Nephron progenitor cell (in vitro differentiated cells): Measurements from ENCODE around the gene ZNF365.

ENCODE experiments used
- DNase-seq: peaks from one replicate; pipeline ENCODE4 v3.0.0; 2021
- H3K27ac Mint-ChIP-seq: 2 replicates; pipeline ENCODE4 v1.8.0; 2021; ENCODE audit warnings: mild to moderate bottlenecking, moderate library complexity, mixed read lengths
- H3K27me3 Mint-ChIP-seq: 2 replicates; pipeline ENCODE4 v1.8.0; 2021; ENCODE audit warnings: mild to moderate bottlenecking, low read depth, mixed read lengths; ENCODE audit not compliant: poor library complexity
- H3K36me3 Mint-ChIP-seq: 2 replicates; pipeline ENCODE4 v1.8.0; 2021; ENCODE audit warnings: low read depth, mixed read lengths
- H3K4me1 Mint-ChIP-seq: 2 replicates; pipeline ENCODE4 v1.8.0; 2021; ENCODE audit warnings: mixed read lengths
- H3K4me3 Mint-ChIP-seq: 2 replicates; pipeline ENCODE4 v1.8.0; 2021; ENCODE audit warnings: mild to moderate bottlenecking, moderate library complexity, mixed read lengths
- H3K9me3 Mint-ChIP-seq: 2 replicates; pipeline ENCODE4 v1.8.0; 2021; ENCODE audit warnings: mild to moderate bottlenecking, moderate library complexity, mixed read lengths
- TF ChIP-seq, protein P1 (sequence below): fragments of 200-600 bp; sonication (generic); IDR thresholded peaks from 2 replicates; pipeline ENCODE4 v1.5.0; 2021; ENCODE audit warnings: antibody characterized with exemption

The ZNF365 gene

DNA sequence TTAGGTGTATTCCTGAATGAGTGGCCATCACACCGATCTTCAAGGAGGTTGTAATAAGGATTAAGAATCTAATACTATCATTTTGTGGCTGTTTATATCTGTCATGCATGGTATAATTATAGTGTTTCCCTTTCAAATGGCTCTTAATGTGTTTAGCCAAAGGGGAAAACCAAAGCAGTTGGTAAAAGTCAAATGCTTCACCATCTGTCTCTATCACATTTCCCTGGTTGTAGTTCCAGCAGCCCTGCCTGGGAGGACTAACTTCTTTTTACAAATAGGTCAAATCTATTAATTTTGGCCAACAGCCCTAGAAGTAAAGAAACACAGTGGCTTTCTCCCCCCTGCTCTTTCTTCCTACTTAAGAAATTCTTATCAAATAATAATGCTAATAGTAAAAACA lies 56.7 kb downstream of the ZNF365 start:
- no peak for DNase-seq
- no peaks in the 10 kb centered on the region for H3K36me3 Mint-ChIP-seq
- peaks cover 5% of the 10 kb centered on the region for H3K27me3 Mint-ChIP-seq
- TF ChIP-seq, protein P1, sequence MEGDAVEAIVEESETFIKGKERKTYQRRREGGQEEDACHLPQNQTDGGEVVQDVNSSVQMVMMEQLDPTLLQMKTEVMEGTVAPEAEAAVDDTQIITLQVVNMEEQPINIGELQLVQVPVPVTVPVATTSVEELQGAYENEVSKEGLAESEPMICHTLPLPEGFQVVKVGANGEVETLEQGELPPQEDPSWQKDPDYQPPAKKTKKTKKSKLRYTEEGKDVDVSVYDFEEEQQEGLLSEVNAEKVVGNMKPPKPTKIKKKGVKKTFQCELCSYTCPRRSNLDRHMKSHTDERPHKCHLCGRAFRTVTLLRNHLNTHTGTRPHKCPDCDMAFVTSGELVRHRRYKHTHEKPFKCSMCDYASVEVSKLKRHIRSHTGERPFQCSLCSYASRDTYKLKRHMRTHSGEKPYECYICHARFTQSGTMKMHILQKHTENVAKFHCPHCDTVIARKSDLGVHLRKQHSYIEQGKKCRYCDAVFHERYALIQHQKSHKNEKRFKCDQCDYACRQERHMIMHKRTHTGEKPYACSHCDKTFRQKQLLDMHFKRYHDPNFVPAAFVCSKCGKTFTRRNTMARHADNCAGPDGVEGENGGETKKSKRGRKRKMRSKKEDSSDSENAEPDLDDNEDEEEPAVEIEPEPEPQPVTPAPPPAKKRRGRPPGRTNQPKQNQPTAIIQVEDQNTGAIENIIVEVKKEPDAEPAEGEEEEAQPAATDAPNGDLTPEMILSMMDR = no peak
- peaks cover 5% of the 10 kb centered on the region for H3K9me3 Mint-ChIP-seq
- no peaks in the 10 kb centered on the region for H3K4me1 Mint-ChIP-seq
- no peak overlapping the region for H3K4me3 Mint-ChIP-seq
- no peak overlapping the region for H3K27ac Mint-ChIP-seq

DNA sequence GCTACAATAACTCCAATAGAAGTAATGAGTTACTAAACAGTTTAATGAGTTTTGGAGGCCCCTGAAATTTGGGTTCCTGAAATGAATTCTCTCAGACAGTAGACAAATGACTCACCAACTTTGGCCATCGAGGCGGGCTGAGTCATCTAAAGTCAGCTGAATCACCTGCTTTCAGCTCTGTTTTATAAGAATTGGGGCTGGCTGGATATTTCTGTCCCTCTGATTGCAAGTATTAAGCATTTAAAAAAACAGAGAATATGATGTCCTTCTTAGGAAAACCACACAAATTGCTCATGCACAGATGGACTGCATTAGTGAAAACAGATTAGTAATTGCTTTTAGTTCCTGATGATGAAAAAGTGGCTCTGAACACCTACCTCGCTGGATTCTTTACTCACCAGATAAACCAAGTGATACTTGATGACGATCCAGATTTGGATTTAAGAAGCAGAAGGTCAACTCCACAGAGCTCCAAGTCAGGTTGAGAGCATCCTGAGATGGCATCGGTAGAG lies 59.1 kb downstream of the ZNF365 start:
- peaks cover 3% of the 10 kb centered on the region for H3K9me3 Mint-ChIP-seq
- H3K27ac Mint-ChIP-seq = no peak overlapping the region
- no peak overlapping the region for H3K4me3 Mint-ChIP-seq
- H3K36me3 Mint-ChIP-seq = no peaks in the 10 kb centered on the region
- H3K27me3 Mint-ChIP-seq = no peaks in the 10 kb centered on the region
- no peak for DNase-seq
- no peaks in the 10 kb centered on the region for H3K4me1 Mint-ChIP-seq
- TF ChIP-seq, protein P1 = no peak

DNA sequence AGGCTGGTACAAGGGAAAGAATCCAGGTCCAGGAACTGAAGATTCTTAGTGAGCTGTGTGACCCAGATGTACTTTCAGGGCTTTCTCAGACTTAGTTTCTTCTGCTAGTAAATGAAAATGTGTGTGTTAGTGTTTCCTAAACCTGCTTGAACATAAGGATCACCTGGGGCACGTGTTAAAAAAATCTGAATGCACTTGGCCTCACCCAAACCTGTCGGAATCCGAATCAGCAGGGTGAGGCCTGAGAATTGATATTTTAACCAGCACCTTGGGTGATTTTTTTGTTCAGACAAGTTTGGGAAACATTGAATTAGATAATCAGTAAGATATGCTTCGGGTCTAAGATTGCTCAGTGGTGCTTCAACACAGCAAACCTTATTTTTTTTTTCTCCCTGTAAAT lies 59.7 kb downstream of the ZNF365 start:
- Mint-ChIP-seq H3K27ac (no peak overlapping the region), H3K9me3 (no peaks in the 10 kb centered on the region), H3K4me3 (no peak overlapping the region), H3K4me1 (no peaks in the 10 kb centered on the region), H3K27me3 (no peaks in the 10 kb centered on the region), H3K36me3 (no peaks in the 10 kb centered on the region)
- TF ChIP-seq, protein P1 = no peak
- no peak for DNase-seq

DNA sequence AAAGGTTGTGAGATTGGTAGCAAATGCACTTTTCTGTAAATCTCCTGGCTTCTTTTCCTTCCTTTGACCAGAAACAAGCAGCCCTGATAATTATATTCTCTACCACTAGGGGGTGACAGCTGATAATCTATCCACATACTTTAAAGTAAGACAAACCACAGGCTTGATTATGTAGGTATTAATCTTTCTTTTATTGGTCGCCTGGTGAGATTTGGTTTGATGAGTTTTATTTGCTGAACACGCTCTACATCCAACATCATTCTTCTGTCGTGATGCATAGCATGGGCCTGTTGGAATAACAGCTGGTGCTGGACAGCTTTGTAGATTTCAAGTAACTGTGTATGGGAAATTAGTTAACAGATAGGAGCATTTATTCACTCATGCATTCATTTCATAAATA lies 63.5 kb downstream of the ZNF365 start:
- TF ChIP-seq, protein P1 = peak; percentile 84
- Mint-ChIP-seq H3K4me1 (peaks cover 23% of the 10 kb centered on the region), H3K27ac (no peak overlapping the region), H3K36me3 (no peaks in the 10 kb centered on the region), H3K9me3 (no peaks in the 10 kb centered on the region), H3K4me3 (no peak overlapping the region), H3K27me3 (no peaks in the 10 kb centered on the region)
- peak; percentile 25 for DNase-seq

DNA sequence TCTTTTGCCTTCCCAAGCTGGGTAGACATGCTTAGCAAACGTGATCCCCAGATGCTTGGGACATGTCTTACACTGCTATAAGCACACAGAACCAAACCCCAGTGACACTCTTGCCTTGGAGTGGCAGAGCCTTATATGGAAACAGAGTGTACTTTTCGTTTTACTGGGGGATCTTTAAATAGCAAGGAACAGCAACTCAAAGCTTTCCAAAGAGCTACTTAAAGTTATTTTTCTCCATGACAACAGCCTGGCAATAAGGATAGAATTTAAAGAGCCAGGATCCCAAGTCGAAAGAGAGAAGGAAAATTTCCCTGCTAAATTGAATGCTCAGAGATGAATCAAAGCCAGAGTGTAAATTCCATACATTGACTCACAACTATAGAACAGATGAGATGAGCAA lies 67.8 kb downstream of the ZNF365 start:
- H3K27ac Mint-ChIP-seq = peak overlapping the region; percentile 42
- TF ChIP-seq, protein P1 = no peak

DNA sequence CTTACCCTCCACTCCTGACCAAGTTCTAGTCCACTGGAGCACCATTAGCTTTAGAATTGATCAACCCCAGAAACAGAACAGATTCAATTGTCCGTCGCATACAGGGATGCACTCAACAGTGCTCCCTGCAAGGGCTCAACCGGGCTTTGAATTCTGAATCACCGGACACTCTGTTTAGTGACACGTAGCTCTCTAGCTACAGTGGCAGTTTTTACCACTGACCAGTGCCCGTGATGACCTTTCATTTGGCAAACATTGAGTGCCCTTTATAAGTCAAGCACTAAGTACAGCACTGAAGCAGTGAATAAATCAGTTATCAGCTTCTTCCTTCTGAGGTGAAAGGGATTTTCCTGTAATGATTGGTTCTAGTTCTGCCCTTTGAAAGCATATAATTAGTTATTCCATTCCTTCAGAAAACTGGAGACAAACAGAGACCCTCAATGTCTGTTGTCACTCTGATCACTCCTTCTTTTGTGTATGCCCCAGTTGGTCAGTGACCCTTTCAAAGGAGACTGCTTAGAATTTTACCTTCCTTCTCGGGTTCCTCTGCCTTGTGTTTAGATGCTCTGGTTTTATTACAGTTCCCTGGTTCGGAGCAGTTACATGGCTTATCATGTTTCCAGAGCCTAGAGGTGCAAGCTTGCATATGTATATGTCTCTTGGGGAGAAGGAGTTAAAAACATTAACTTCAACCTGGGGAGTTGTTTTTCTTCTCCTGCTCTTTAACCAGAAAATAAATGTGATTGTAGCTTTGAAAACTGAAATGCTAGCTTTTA lies 68.9 kb downstream of the ZNF365 start:
- Mint-ChIP-seq H3K27ac (peak overlapping the region; percentile 91), H3K27me3 (no peaks in the 10 kb centered on the region), H3K36me3 (no peaks in the 10 kb centered on the region), H3K9me3 (no peaks in the 10 kb centered on the region), H3K4me3 (peak overlapping the region; percentile 10), H3K4me1 (peaks cover 51% of the 10 kb centered on the region)
- no peak for DNase-seq
- TF ChIP-seq, protein P1 = no peak

More for the DNA sequence above, 67.8 kb downstream of the ZNF365 start:
- no peaks in the 10 kb centered on the region for H3K36me3 Mint-ChIP-seq
- H3K4me1 Mint-ChIP-seq = peaks cover 51% of the 10 kb centered on the region
- DNase-seq = no peak
- H3K9me3 Mint-ChIP-seq = no peaks in the 10 kb centered on the region
- H3K27me3 Mint-ChIP-seq = no peaks in the 10 kb centered on the region
- no peak overlapping the region for H3K4me3 Mint-ChIP-seq
